HG03280 (cell line): ENCODE measurements around the gene NINJ2.

ENCODE experiments used
- ATAC-seq: cut with Tn5 transposase; IDR thresholded peaks from one replicate; pipeline ENCODE4 v1.9.1; 2021; ENCODE audit warnings: mild to moderate bottlenecking, moderate library complexity; ENCODE audit not compliant: unreplicated experiment

The NINJ2 gene

DNA sequence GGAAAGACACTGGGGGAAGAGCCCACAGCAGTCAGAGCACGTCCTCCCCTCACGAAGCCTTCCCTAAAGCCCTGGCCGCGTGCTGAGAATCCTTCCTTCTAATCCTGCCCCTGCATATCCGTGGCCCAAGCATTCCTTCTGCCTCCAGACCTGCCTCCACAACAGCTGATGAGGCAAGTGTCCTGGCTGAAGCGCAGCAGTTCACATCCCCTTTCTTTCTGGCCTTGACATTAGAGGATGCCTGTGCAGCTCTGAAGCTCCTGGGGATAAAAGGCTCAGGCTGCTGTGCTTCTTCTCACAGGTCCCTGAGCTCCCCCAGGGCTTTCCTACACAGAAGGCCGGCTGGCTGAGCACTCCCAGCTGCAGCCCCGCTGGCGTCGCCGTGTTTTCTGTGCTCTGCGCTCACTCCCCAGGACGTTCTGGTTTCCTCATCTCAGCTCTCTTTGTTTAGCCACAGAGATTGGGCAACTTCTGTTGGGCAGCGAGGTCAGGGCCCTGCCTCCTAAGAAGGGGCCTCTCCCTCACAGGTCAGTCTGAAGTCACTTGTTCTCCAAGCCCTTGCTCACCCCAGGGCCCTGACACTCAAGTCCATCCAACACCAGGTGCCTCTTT, 45.8 kb downstream of the NINJ2 start:
- ATAC-seq: no peak

DNA sequence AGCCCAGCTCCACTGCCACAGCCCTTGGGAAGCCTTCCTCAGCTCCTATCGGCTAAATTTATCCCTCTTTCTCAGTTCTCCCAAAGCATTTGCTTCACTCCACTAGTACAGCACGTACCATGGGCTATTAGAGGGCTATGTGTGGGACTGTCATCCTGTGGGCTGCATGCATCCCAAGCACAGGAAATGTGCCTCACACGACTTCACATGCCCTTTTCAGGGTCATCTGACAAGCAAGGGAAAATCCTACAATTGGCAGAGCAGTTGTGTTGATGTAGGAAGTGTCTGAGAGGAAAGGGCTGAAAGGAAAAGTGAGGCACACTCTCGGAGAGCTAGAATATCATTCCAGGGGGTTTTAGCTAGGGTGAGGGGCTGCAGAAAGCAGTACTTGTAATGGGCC, 47.6 kb downstream of the NINJ2 start:
- no peak for ATAC-seq

DNA sequence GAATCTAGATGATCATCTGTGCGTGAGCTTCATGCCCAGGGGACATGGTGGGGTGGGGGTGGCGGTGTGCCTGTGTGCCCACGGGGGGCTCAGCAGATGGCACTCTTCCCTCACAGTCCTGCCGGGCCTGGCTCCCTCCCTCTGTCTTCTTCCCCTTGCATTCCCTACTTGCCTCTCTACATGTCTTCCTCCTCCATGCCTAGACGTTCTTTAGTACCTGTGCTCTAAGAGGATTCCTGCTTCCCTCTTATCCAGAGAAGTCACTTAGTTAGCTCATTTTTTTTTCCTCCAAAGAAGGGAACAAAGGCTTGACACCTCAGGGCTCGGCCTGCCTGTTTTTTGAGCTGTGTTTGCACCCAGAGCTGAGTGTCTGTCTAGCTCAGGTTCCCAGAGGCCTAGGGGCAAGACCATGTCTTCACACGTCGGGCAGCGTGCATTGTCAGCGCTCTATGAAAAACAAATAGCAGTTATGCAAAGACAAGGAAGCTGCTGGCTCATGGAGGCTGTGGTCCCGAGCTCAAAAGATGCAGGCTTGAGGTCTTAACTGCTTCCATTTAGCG, 48.8 kb downstream of the NINJ2 start:
- no peak for ATAC-seq

DNA sequence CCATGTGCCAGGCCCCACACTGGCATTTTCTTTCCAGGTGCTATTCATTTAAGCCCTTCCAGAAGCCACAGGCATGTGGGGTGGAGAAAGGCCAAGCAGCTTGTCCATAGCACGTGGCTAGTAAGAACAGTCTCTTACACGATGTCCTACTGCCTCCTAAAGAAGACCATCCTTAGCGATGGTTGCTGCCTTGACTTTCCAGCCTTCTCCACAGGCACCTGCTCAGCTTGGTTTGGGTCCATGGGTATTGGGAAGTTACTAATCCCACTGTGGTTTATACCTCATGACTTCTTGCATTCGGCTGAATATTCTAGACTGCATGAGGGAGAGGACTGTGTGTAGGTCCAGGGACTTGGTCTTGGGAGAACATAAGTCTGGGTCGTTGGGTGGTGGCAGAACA, 49.2 kb downstream of the NINJ2 start:
- no peak for ATAC-seq

DNA sequence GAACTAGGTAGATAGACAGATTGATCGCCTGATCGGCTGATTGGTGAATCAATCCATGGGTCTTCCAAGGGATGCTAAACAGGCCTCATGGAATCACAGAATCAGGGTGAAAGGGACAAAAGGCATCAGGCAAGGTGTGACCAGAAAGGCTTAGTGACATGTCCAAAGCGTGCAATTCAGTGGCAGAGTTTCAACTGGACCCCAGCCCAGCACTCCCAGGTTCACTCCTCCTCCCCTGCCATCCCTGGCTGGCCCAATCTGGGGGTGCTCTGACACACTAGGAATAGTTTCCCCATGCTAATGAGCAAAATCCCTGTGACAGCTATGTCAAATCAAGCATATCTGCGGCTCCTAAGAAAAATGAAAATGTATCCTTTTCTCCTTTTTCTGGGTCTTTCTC, 50.4 kb downstream of the NINJ2 start:
- ATAC-seq: no peak

DNA sequence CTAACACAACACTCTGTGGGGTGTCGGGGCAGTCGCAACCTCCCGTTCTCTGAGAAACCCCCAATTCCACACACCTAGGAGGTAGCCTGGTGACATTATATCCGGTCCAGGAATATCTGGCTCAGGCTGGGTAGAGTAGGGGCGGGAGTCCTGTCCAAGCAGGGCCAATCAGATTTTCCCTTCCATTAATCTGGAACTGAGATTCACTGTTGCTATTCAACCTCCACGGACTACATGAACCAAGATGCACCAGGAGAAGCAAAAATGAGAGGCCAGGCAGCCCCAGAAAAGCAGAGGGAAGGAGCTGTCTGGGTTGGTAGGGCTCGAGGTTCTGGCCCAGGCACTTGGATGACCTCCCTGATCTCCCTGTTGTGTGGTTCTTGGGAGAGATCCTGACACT, 51.0 kb downstream of the NINJ2 start:
- ATAC-seq: no peak

DNA sequence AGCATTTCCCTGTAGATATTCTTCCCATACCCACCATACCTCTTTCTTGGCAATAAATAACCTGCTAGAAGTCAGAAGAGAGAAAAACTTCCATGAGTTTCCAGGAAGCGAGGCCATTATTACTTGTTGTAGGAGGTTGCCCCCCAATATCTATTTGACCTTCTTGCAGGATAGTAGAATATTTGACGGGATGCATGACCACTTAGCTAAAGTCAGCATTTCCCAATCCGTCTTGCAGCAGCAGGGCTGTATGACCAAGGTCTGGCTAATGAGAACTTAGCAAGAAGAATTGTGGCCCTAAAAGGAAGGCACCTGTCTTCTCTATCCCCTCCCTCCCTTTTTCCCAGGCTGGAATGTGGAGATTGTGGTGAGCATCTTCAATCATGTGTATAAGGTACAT, 51.5 kb downstream of the NINJ2 start:
- ATAC-seq: no peak

DNA sequence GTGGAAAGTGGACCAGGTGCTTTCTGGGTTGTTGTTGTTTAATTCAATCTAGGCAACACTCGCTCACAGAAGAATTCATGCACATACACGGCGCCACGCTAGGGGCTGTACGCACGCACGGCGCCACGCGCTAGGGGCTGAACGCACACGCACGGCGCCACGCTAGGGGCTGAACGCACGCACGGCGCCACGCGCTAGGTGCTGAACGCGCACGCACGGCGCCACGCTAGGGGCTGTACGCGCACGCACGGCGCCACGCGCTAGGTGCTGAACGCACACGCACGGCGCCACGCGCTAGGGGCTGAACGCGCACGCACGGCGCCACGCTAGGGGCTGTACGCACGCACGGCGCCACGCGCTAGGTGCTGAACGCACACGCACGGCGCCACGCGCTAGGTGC, 54.3 kb downstream of the NINJ2 start:
- ATAC-seq: no peak

DNA sequence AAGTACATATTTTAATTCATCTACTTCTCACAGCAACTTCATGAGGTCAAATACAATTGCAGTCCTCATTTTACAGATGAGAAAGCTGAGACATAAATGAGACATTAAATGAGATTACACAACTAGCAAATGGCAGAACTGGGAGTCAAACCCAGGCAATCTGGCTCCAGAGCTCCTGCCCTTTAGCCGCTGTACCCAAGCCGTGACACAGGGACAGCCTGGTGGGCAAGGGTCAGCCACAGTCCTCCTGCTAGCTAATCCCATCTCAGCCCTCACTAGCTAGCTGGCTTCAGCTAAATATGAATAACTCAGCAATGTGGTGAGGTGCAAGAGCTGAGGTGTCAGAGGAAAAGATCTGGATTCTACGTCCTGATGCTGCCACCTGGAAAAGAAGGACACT, 54.8 kb downstream of the NINJ2 start:
- no peak for ATAC-seq

DNA sequence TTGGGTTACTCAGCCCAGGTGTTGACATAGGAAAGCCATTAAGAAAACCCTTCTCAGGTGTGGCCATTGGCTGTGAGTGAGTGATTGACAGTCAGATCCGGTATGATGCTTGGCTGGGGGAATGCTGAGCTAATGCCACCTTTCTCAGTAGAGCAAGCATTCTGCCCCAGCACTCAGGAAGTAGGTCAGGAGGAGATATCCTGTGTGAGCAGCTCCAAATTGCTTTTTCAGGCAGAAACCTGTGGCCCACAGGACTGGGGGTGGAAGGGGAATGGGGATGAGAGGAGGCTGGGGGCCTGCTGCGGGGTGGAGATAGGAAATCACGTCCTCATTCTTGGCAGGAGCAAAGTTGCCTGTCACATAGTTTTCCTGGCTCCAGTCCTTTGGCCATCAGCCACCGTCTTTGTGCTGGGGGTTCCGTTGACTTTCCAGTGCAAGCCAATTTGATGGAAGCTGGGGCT, 55.7 kb downstream of the NINJ2 start:
- ATAC-seq: no peak

DNA sequence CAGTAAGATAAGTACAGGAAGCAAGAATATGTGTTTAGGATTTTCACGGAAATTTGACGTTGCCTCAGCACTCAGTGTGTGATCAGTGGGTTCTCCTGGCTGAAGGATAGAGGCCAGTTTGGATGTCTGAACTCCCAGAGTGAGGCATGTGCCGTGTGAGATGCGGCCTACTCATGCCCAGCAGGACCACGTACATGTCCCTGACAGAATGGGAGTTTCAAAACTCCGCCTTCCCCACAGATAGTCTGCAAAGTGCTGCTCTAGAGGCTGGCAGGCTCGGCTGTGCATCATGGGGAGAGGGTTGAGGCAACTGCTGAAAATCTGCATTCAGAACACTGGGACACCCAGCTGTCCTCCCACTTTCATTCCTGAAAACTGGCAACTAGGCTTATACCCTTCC, 58.3 kb downstream of the NINJ2 start:
- no peak for ATAC-seq

DNA sequence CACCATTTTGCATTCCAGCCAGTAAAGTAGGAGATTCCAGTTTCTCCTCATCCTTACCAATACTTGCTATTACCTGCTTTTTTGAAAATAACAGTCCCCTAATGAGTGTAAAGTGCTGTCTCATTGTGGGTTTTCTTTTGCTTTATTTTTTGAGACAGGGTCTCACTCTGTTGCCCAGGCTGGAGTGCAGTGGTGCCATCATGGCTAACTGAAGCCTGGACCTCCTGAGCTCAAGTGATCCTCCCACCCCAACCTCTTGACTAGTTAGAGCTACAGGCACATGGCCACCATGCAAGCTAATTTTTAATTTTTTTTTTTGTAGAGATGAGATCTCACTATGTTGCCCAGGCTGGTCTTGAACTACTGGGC, 60.6 kb downstream of the NINJ2 start:
- no peak for ATAC-seq

DNA sequence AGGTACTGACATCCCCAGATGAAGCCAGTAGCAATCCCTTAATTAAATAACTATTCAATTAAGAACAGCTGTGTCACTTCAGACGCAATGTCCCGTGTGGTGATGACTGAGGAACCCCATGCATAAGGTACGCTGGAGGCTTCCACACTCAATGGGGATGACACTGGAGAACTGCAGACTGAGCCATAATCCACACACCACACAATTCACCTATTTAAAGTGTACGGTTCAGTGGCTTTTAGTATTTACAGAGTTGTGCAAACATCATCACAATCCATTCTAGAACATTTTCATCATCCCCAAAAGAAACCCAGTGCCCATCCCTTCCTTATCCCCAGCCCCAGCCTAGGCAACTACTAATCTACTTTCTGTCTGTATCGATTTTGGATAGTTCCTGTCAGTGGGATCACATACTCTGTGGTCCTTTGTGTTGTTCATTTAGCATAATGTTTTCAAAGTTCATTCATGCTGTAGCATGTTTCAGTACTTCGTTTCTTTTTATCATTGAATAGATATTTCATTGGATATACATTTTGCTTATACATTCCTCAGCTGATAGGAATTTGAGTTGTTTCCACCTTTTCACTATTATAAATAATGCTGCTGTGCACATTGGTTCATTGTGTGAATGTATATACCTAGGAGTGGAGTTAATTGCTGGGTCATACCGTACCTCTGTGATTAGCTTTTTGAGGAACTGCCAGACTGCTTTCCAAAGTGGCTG, 61.1 kb downstream of the NINJ2 start:
- no peak for ATAC-seq

DNA sequence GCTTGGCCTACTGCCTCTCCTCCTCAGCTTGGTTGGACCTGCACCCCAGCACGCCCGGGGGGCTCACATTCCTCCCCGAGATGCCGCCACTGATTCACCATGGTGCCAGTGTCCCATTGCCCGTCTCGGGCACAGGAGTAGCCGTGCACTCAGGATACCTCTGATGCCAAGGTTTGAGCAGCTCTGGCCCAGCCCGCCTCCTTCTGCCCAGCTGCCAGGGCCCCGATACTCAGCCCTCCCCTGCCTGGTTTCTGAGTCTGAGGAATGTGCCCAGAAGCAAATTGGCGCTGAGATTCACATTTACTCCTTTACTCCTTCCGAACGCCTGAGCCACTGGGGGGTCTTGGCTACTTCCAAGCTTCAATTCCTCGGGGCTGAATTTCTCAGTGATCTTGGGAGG, 63.5 kb downstream of the NINJ2 start:
- ATAC-seq: no peak

DNA sequence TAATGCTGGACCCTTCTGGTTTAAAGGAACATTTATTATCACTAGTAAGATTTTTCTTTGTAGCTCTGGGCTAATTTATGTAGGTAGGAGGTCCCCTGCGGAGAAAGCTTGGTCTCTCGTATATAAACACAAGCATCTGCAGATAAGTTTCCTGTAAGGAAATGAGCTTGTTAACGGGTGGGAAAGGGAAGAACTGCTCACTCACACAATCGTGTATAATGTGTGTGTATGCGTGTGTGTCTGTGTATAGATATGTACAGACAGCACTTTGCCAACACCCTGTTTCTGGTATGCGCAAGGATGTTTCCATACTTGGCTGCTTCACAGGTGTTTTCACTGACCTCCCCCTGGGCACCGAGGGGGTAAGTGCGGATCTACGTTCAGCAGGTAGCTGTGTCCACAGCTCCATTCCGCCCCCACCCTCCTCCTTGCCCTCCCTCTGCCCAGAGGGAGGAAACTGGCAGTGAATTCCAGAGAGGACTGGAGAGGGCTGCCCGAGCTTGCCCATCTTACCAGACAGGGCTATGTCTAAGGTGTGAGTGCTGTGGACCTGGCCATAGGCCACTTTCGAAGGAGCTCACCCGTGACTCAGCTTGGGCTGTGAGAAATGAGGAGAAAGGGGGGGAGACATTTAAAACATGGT, 65.2 kb downstream of the NINJ2 start:
- no peak for ATAC-seq

DNA sequence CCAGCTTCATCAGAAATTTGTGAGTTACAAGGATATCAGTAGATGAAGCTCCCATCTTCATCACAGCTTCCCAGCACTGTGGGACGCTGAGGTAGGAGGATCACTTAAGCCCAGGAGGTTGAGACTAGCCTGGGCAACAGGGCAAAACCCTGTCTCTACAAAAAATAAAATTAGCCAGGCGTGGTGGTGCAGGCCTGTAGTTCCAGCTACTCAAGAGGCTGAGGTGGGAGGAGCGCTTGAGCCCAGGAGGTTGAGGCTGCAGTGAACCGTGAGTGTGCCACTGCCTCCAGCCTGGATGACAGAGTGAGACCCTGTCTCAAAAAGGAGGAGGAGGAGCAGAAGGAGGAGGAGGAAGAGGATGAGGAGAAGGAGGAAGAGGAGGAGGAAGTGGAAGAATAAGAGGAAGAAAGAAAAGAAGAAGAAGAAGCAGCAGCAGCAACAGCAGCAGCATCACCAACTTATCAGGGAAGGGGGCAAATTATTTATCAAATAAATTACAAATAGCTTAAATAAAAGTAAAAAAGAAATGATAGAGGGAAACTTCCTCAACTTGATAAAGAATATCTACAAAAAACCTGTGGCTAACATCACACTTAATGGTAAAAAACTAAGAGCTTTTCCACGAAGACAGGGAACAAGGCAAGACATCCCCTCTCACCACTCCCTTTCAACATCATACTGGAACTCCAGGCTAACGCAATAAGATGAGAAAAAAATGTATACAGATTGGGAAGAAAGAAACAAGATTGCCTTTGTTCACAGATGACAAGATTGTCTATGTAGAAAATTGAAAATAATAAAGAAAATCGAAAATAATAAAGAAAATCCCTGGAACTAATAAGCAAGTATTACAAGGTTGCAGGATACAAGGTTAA, 69.6 kb downstream of the NINJ2 start:
- ATAC-seq: no peak

DNA sequence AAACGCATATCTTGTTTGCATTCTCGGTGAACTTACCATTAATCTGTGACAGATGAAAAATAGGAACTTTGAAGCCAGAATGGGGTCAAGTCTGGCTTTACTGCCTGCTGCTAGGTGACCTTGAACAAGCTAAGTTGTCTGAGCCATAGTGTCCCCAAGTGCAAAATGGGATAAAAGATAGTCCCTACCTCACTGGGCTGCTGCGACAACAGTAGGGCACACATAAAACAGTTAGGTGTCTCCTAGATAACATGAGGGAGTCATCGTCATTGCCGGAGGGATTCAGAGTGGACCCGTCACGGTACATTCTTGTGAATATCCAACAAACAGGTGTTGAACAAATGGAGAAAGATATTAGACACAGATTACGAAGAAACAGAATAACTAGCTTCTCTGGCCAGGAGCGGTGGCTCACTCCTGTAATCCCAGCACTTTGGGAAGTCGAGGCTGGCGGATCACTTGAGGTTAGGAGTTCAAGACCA, 71.2 kb downstream of the NINJ2 start:
- no peak for ATAC-seq

DNA sequence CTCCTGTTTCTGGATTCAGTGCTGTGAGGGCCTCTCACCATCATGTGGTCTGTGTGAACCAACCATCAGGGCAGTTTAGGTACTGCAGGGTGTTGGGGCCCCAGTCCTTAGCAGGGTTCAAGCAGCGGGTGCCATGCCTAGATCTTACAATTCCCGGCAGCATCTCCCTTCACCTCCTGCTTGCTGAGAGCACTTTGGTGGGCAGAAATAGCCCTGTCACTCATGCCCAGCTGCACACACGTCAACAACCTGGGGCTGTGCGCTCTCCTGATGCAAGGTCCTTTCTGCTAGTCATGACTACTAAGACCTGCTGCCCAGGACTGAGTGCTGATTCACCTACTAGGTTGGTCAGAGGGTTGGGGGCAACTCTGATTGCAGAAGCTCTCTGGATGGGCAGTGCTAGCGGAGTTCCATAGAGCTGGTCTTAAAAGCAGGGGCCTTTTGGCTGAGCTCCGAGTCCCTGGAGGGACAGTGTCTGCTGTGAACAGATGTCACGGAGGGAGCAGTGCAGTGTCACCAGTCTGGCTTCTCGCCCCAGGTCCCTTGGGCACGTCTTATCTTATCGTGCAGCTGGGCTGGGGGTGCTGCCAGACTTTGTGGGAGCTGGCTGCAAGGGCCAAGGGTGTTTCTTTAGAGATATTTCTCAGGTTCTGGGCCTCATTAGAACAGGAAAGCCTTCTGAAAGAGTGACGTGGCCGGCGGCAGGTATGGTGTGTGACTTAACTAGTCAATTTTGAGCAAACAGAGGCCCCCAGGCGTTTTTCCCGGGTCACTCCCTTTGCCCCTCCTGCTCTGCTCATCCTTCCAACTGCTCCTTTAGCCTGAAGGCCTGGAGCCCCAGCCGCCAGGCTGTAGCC, 71.8 kb downstream of the NINJ2 start:
- no peak for ATAC-seq

DNA sequence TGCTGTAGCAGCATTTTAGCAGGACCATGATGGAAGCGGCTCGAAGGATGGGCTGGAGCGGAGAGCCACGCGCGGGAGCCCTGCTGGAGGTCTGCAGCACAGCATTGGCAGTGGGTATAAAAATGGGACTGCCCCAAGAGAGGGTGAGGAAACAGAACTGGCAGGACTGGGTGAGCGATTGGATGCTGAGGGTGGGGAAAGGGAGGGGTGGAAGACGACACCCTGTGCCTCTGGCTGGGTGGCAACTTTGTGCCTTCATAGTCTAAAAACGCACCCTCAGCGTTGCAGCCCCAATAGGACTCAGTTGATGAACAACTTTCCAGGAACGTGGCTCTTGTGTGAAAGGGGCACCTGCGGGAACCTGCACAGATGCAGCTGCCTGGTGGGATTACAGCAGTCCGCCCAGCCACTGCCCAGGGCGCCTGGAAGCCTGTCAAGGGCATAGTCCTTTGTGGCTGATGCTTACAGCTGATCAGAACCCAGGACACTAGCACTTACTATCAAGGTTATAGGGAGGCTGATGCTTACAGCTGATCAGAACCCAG, 73.0 kb downstream of the NINJ2 start:
- no peak for ATAC-seq

DNA sequence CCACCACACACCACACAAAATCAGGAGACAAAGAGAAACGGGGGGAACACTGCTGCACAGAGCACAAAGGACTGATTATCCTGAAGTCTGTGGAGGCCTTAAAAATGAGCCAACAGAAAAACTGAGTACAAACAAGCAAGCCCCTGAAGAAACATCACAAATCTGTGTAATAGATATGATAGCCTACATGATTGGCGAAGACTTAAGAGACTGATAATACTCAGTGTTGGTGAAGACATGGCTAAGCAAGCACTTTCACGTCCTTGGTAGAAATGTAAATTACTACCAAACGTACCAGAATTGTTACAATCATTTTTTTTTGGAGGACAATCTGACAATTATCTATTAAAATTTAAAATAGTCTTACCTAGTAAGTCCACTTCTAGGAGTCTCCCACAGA, 74.6 kb downstream of the NINJ2 start:
- ATAC-seq: no peak
